ENCODE results near the gene BARD1. TPM values are rescaled to one million over a fixed set of nuclear protein-coding genes. Genes with fewer than 3 reads are reported as not detected.

The BARD1 gene
- polyA plus RNA-seq, 1 experiment: 4.2 TPM

DNA sequence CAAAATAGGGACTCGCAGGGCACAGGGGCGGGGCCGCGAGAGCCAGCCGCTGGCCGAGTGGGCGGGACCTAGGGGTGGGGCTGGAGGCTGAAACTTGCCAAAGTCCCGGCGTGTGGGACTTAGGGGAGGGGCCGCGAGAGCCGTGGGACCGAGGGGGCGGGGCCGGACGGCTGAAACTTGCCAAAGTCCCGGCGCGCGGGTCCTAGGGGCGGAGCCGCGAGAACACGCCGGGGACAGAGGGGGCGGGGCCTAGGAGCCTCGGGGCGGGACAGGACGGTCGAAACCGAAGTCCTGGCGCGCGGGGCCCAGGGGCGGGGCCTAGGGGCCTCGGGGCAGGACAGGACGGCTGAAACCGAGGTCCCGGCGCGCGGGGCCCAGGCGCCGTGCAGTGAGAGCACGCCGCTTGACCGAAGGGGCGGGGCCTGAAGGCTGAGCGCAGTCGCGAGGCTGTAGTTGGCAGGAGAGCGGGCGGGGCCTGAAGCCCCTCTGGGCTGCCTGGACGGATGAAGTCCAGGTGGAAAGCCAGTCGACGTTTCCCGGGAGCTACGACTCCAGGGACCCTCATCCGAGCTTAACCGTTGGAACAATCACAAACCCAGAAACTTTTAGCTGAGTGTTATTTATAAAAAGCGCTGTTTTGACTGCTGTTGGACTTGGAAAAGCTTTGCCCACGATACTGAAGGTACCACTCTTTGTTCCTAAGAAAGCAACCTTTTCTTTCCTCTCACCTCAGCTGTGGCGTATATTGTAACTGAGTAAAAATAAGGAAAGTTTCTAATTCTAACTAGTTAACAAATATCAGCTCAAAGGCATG, 475 bp upstream of the BARD1 start:
- POLR2A ChIA-PET: interaction anchor here (0.6 kb wide), 2 partner anchors 137 to 881 kb away, joined by 5 to 6 read pairs; no protein-coding TSS in a partner anchor
- Histone ChIP-seq H3K27ac (ENCODE audit: low read depth, low read length) (peak overlapping the region; percentile 76), H3K9me3 (ENCODE audit: control insufficient read depth, insufficient read depth, low read length) (no peaks in the 10 kb centered on the region; the same call in 1 of the 2 replicates), H3K4me3 (ENCODE audit: low read depth, low read length) (peak overlapping the region; percentile 85), H3K27me3 (ENCODE audit: control insufficient read depth, insufficient read depth, low read length) (no peaks in the 10 kb centered on the region)
- CTCF ChIA-PET: no interaction called here
- TF ChIP-seq, protein P1, sequence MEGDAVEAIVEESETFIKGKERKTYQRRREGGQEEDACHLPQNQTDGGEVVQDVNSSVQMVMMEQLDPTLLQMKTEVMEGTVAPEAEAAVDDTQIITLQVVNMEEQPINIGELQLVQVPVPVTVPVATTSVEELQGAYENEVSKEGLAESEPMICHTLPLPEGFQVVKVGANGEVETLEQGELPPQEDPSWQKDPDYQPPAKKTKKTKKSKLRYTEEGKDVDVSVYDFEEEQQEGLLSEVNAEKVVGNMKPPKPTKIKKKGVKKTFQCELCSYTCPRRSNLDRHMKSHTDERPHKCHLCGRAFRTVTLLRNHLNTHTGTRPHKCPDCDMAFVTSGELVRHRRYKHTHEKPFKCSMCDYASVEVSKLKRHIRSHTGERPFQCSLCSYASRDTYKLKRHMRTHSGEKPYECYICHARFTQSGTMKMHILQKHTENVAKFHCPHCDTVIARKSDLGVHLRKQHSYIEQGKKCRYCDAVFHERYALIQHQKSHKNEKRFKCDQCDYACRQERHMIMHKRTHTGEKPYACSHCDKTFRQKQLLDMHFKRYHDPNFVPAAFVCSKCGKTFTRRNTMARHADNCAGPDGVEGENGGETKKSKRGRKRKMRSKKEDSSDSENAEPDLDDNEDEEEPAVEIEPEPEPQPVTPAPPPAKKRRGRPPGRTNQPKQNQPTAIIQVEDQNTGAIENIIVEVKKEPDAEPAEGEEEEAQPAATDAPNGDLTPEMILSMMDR (IDR thresholded peaks at IDR 0.05; ENCODE audit: low read depth, low read length): no peak
- DNase-seq (ENCODE audit: low read depth, low spot score): peak; percentile 98

DNA sequence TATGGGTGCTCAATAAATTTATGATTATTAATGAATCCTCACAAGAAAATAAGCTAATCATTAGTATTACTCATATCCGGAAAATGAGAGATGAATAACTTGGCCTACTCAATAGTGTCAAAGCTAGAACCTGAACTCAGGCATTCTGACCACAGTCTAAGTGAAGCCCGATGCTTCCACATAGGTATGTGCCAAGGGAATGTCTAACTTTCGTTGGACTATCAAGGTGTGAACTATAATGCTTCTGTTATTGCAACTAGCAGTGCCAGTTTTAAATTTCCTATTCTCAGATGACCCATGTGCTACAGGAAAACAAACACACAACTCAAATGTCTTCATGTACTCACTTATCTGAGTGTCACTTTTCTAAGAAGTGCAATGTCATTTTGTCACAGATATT, 1.8 kb downstream of the BARD1 start:
- POLR2A ChIA-PET: no interaction called here
- Histone ChIP-seq H3K9me3 (ENCODE audit: control insufficient read depth, insufficient read depth, low read length) (no peaks in the 10 kb centered on the region; the same call in 1 of the 2 replicates), H3K27me3 (ENCODE audit: control insufficient read depth, insufficient read depth, low read length) (no peaks in the 10 kb centered on the region), H3K4me3 (ENCODE audit: low read depth, low read length) (peak overlapping the region; percentile 85), H3K27ac (ENCODE audit: low read depth, low read length) (peak overlapping the region; percentile 42)
- DNase-seq (ENCODE audit: low read depth, low spot score): no peak
- TF ChIP-seq, protein P1 (IDR thresholded peaks at IDR 0.05; ENCODE audit: low read depth, low read length): no peak
- CTCF ChIA-PET: interaction anchor here (1.3 to 2.2 kb wide), 2 partner anchors 462 to 1558 kb away, joined by 3 to 11 read pairs; no protein-coding TSS in a partner anchor

DNA sequence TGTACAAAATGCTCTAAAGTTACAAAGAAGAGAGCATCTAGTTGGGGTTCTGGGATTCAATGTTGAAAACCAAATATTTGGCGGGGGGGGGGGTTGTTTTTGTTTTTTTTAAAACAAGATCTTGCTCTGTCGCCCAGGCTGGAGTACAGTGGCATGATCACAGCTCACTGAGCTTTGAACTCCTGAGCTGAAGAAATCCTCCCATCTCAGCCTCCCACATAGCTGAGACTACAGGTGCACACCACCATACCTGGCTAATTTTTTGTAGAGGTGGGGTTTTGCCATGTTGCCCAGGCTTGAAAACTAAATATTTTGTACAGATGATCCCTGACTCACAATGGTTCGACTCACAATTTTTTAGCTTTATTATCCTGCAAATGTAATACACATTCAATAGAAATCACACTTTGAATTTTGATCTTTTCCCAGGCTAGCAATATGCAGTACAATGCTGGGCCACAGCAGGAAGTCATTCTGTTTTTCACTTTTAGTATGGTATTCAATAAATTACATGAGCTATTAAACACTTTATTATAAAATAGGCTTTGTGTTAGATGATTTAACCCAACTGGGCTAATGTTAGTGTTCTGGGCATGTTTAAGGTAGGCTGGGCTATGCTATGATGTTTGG, 7.6 kb downstream of the BARD1 start:
- TF ChIP-seq, protein P1 (IDR thresholded peaks at IDR 0.05; ENCODE audit: low read depth, low read length): no peak
- no peak overlapping the region for H3K4me3 ChIP-seq (ENCODE audit: low read depth, low read length)
- ChIA-PET CTCF (interaction anchor here (0.6 to 1.2 kb wide), 2 partner anchors 257 to 468 kb away, joined by 3 read pairs; no protein-coding TSS in a partner anchor), POLR2A (no interaction called here)
- H3K27me3 ChIP-seq (ENCODE audit: control insufficient read depth, insufficient read depth, low read length): no peaks in the 10 kb centered on the region
- no peaks in the 10 kb centered on the region for H3K9me3 ChIP-seq (ENCODE audit: control insufficient read depth, insufficient read depth, low read length)
- no peak overlapping the region for H3K27ac ChIP-seq (ENCODE audit: low read depth, low read length)
- no peak for DNase-seq (ENCODE audit: low read depth, low spot score)

DNA sequence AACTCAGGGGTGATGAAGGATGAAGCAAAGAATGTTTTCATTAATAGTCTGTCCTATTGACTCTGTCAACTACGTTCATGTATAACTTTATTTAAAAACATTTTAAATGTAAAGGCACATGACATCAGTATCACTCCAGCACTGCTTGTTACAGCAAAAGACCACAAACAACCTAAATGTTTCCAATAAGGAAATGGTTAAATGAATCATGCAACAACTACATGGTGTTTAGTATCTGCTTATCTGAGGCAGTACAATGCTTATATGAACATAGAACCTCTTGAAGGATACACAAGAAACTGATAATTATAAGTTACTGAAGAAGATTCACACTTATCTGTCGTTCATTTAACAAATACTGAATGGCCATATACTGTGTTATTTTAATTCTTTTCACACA, 8.4 kb downstream of the BARD1 start:
- POLR2A ChIA-PET: no interaction called here
- Histone ChIP-seq H3K27me3 (ENCODE audit: control insufficient read depth, insufficient read depth, low read length) (no peaks in the 10 kb centered on the region), H3K9me3 (ENCODE audit: control insufficient read depth, insufficient read depth, low read length) (no peaks in the 10 kb centered on the region), H3K4me3 (ENCODE audit: low read depth, low read length) (no peak overlapping the region), H3K27ac (ENCODE audit: low read depth, low read length) (no peak overlapping the region)
- TF ChIP-seq, protein P1 (IDR thresholded peaks at IDR 0.05; ENCODE audit: low read depth, low read length): no peak
- CTCF ChIA-PET: no interaction called here
- no peak for DNase-seq (ENCODE audit: low read depth, low spot score)

DNA sequence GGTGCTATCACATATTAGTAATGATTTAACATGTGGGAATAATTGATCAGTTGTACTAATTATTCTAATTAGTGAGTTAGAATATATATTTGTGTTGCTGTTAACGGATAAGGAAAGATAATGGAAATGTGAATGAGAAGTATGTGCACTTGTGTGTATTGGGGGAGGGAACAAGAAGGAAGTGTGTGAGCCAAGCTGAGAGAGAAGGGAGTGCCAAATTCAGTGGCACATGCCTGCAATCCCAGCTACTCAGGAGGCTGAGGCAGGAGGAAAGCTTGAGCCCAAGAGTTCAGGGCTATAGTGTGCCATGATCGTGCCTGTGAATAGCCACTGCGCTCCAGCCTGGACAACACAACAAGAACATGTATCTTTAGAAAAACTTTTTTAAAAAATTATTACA, 9.3 kb downstream of the BARD1 start:
- Histone ChIP-seq H3K4me3 (ENCODE audit: low read depth, low read length) (no peak overlapping the region), H3K27ac (ENCODE audit: low read depth, low read length) (no peak overlapping the region), H3K9me3 (ENCODE audit: control insufficient read depth, insufficient read depth, low read length) (no peaks in the 10 kb centered on the region), H3K27me3 (ENCODE audit: control insufficient read depth, insufficient read depth, low read length) (no peaks in the 10 kb centered on the region)
- no peak for DNase-seq (ENCODE audit: low read depth, low spot score)
- ChIA-PET CTCF (no interaction called here), POLR2A (interaction anchor here (0.6 kb wide), 1 partner anchor 484 kb away, joined by 3 read pairs; no protein-coding TSS in a partner anchor)
- TF ChIP-seq, protein P1 (IDR thresholded peaks at IDR 0.05; ENCODE audit: low read depth, low read length): no peak

All from AG04450 (cell line).